Measurements from ENCODE around the gene M1AP. TPM values are rescaled to one million over a fixed set of nuclear protein-coding genes. Genes with fewer than 3 reads are reported as not detected.
A peak's percentile ranks its signal among the peaks of the same experiment; 100 is the strongest.

M1AP gene
- total RNA-seq, 1 donor from 2014 or later: 0.81 TPM

GRCh38 chr2:74603282-74604000 lies 44.7 kb downstream of the M1AP start:
- no peaks in the 10 kb centered on the region for H3K9me3 Mint-ChIP-seq (ENCODE audit: unreplicated experiment)
- no peaks in the 10 kb centered on the region for H3K36me3 Mint-ChIP-seq (ENCODE audit: unreplicated experiment)
- H3K27me3 Mint-ChIP-seq (ENCODE audit: unreplicated experiment): no peaks in the 10 kb centered on the region
- TF ChIP-seq, protein P1, sequence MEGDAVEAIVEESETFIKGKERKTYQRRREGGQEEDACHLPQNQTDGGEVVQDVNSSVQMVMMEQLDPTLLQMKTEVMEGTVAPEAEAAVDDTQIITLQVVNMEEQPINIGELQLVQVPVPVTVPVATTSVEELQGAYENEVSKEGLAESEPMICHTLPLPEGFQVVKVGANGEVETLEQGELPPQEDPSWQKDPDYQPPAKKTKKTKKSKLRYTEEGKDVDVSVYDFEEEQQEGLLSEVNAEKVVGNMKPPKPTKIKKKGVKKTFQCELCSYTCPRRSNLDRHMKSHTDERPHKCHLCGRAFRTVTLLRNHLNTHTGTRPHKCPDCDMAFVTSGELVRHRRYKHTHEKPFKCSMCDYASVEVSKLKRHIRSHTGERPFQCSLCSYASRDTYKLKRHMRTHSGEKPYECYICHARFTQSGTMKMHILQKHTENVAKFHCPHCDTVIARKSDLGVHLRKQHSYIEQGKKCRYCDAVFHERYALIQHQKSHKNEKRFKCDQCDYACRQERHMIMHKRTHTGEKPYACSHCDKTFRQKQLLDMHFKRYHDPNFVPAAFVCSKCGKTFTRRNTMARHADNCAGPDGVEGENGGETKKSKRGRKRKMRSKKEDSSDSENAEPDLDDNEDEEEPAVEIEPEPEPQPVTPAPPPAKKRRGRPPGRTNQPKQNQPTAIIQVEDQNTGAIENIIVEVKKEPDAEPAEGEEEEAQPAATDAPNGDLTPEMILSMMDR (IDR thresholded peaks at IDR 0.05; ENCODE audit: partially characterized antibody, unreplicated experiment): no peak
- H3K27ac Mint-ChIP-seq (ENCODE audit: unreplicated experiment): no peak overlapping the region
- DNase-seq: no peak
- H3K4me1 Mint-ChIP-seq (ENCODE audit: low read depth, unreplicated experiment): peaks cover 12% of the 10 kb centered on the region
- H3K4me3 Mint-ChIP-seq (ENCODE audit: unreplicated experiment): no peak overlapping the region

- no peak overlapping the region for H3K27ac Mint-ChIP-seq (ENCODE audit: unreplicated experiment)
- TF ChIP-seq, protein P1 (IDR thresholded peaks at IDR 0.05; ENCODE audit: partially characterized antibody, unreplicated experiment): no peak
- no peaks in the 10 kb centered on the region for H3K36me3 Mint-ChIP-seq (ENCODE audit: unreplicated experiment)
- H3K9me3 Mint-ChIP-seq (ENCODE audit: unreplicated experiment): peaks cover under 1% of the 10 kb centered on the region
- H3K4me1 Mint-ChIP-seq (ENCODE audit: low read depth, unreplicated experiment): peaks cover 12% of the 10 kb centered on the region
- DNase-seq: no peak
- H3K4me3 Mint-ChIP-seq (ENCODE audit: unreplicated experiment): no peak overlapping the region
- H3K27me3 Mint-ChIP-seq (ENCODE audit: unreplicated experiment): peaks cover under 1% of the 10 kb centered on the region
These were observed 45.4 kb downstream of the M1AP start for GRCh38 chr2:74602586-74603281.

- Mint-ChIP-seq H3K27me3 (ENCODE audit: unreplicated experiment) (peaks cover 8% of the 10 kb centered on the region), H3K27ac (ENCODE audit: unreplicated experiment) (no peak overlapping the region), H3K4me3 (ENCODE audit: unreplicated experiment) (no peak overlapping the region), H3K4me1 (ENCODE audit: low read depth, unreplicated experiment) (peaks cover 21% of the 10 kb centered on the region), H3K36me3 (ENCODE audit: unreplicated experiment) (no peaks in the 10 kb centered on the region), H3K9me3 (ENCODE audit: unreplicated experiment) (peaks cover 7% of the 10 kb centered on the region)
- DNase-seq: no peak
- TF ChIP-seq, protein P1 (IDR thresholded peaks at IDR 0.05; ENCODE audit: partially characterized antibody, unreplicated experiment): no peak
These were observed 48.5 kb downstream of the M1AP start for GRCh38 chr2:74599676-74600075.

- peak; percentile 24 for DNase-seq
- Mint-ChIP-seq H3K4me1 (ENCODE audit: low read depth, unreplicated experiment) (peaks cover 13% of the 10 kb centered on the region), H3K36me3 (ENCODE audit: unreplicated experiment) (no peaks in the 10 kb centered on the region), H3K9me3 (ENCODE audit: unreplicated experiment) (peaks cover 7% of the 10 kb centered on the region), H3K4me3 (ENCODE audit: unreplicated experiment) (peak overlapping the region; percentile 27), H3K27me3 (ENCODE audit: unreplicated experiment) (peaks cover 8% of the 10 kb centered on the region), H3K27ac (ENCODE audit: unreplicated experiment) (peak overlapping the region; percentile 91)
- TF ChIP-seq, protein P1 (IDR thresholded peaks at IDR 0.05; ENCODE audit: partially characterized antibody, unreplicated experiment): no peak
These were observed 50.7 kb downstream of the M1AP start for GRCh38 chr2:74597410-74597809.

- Mint-ChIP-seq H3K27ac (ENCODE audit: unreplicated experiment) (peak overlapping the region; percentile 56), H3K27me3 (ENCODE audit: unreplicated experiment) (peaks cover 8% of the 10 kb centered on the region), H3K36me3 (ENCODE audit: unreplicated experiment) (no peaks in the 10 kb centered on the region), H3K4me3 (ENCODE audit: unreplicated experiment) (peak overlapping the region; percentile 55), H3K4me1 (ENCODE audit: low read depth, unreplicated experiment) (peaks cover 13% of the 10 kb centered on the region), H3K9me3 (ENCODE audit: unreplicated experiment) (peaks cover 7% of the 10 kb centered on the region)
- TF ChIP-seq, protein P1 (IDR thresholded peaks at IDR 0.05; ENCODE audit: partially characterized antibody, unreplicated experiment): no peak
- DNase-seq: no peak
These were observed 51.5 kb downstream of the M1AP start for GRCh38 chr2:74596584-74596983.
